Glutamatergic neuron (in vitro differentiated cells): ENCODE measurements around the gene NMNAT3. TPM values are rescaled to one million over a fixed set of nuclear protein-coding genes. Genes with fewer than 3 reads are reported as not detected.

ENCODE experiments used
- DNase-seq: peaks from one replicate; pipeline ENCODE4 v3.0.0; 2022
- H3K27ac Mint-ChIP-seq: one replicate; pipeline ENCODE4 v1.8.0; 2020; ENCODE audit warnings: mild to moderate bottlenecking, mixed read lengths, inconsistent platforms; ENCODE audit not compliant: unreplicated experiment
- H3K27me3 Mint-ChIP-seq: one replicate; pipeline ENCODE4 v1.8.0; 2020; ENCODE audit warnings: mild to moderate bottlenecking, moderate library complexity, mixed read lengths, inconsistent platforms; ENCODE audit not compliant: unreplicated experiment
- H3K36me3 Mint-ChIP-seq: one replicate; pipeline ENCODE4 v1.8.0; 2020; ENCODE audit warnings: mild to moderate bottlenecking, mixed read lengths, inconsistent platforms; ENCODE audit not compliant: unreplicated experiment
- H3K4me1 Mint-ChIP-seq: one replicate; pipeline ENCODE4 v1.8.0; 2020; ENCODE audit warnings: mild to moderate bottlenecking, low read depth, mixed read lengths, inconsistent platforms; ENCODE audit not compliant: unreplicated experiment
- H3K4me3 Mint-ChIP-seq: one replicate; pipeline ENCODE4 v1.8.0; 2020; ENCODE audit warnings: mild to moderate bottlenecking, mixed read lengths, inconsistent platforms; ENCODE audit not compliant: unreplicated experiment
- H3K9me3 Mint-ChIP-seq: one replicate; pipeline ENCODE4 v1.8.0; 2020; ENCODE audit warnings: mild to moderate bottlenecking, moderate library complexity, mixed read lengths, inconsistent platforms; ENCODE audit not compliant: unreplicated experiment
- CTCF ChIP-seq: fragments of 200-600 bp; sonication (generic); IDR thresholded peaks from one replicate; pipeline ENCODE4 v1.5.0; 2021; ENCODE audit not compliant: partially characterized antibody, unreplicated experiment
- total RNA-seq: library from RNA; stranded (reverse); fragmentation: NEBNext Ultra II Directional; extraction: Animal tissue kit (Norgen Biotek cat#: 25700); gene quantifications from one replicate; pipeline ENCODE4 v1.2.1, GENCODE V29; 2021; ENCODE audit not compliant: unreplicated experiment

The NMNAT3 gene
- total RNA-seq, 1 donor from 2014 or later, result 0.61 TPM

GRCh38 chr3:139518926-139519842 lies 158.6 kb downstream of the NMNAT3 start:
- DNase-seq, result no peak
- Mint-ChIP-seq H3K9me3 (peaks cover 8% of the 10 kb centered on the region), H3K27me3 (peaks cover 5% of the 10 kb centered on the region), H3K36me3 (peaks cover 13% of the 10 kb centered on the region), H3K27ac (no peak overlapping the region), H3K4me3 (no peak overlapping the region), H3K4me1 (peaks cover 20% of the 10 kb centered on the region)
- no peak for TF ChIP-seq CTCF

GRCh38 chr3:139518306-139518705 lies 159.5 kb downstream of the NMNAT3 start:
- no peak for TF ChIP-seq CTCF
- Mint-ChIP-seq H3K27me3 (peaks cover 2% of the 10 kb centered on the region), H3K27ac (no peak overlapping the region), H3K36me3 (peaks cover 13% of the 10 kb centered on the region), H3K4me3 (no peak overlapping the region), H3K4me1 (peaks cover 17% of the 10 kb centered on the region), H3K9me3 (peaks cover 6% of the 10 kb centered on the region)
- DNase-seq, result no peak

- peaks cover 1% of the 10 kb centered on the region for H3K27me3 Mint-ChIP-seq
- no peak overlapping the region for H3K4me3 Mint-ChIP-seq
- peaks cover 13% of the 10 kb centered on the region for H3K36me3 Mint-ChIP-seq
- peaks cover 16% of the 10 kb centered on the region for H3K4me1 Mint-ChIP-seq
- no peak overlapping the region for H3K27ac Mint-ChIP-seq
- TF ChIP-seq CTCF, result no peak
- no peak for DNase-seq
- H3K9me3 Mint-ChIP-seq, result peaks cover 6% of the 10 kb centered on the region
Observed at GRCh38 chr3:139517321-139518065, 160.3 kb downstream of the NMNAT3 start.

- Mint-ChIP-seq H3K9me3 (peaks cover 6% of the 10 kb centered on the region), H3K36me3 (peaks cover 13% of the 10 kb centered on the region), H3K27ac (no peak overlapping the region), H3K4me1 (peaks cover 6% of the 10 kb centered on the region), H3K27me3 (no peaks in the 10 kb centered on the region), H3K4me3 (no peak overlapping the region)
- no peak for TF ChIP-seq CTCF
- DNase-seq, result no peak
Observed at GRCh38 chr3:139514741-139515140, 163.0 kb downstream of the NMNAT3 start.

Other genes with a start within 250 kb of the NMNAT3 start
- not detected for gene RBP2, start 201.5 kb downstream of the NMNAT3 start, total RNA-seq
- 497 TPM for gene RBP1, start 138.2 kb downstream of the NMNAT3 start, total RNA-seq